Aorta (tissue), 5 donors: Measurements from ENCODE around the gene NUP35. TPM values are rescaled to one million over a fixed set of nuclear protein-coding genes. Genes with fewer than 3 reads are reported as not detected.

ENCODE experiments used
- ATAC-seq: fragments of 200-7000 bp; cut with Tn5 transposase; one replicate; pipeline ENCODE4 v1.9.1; 2022; ENCODE audit warnings: moderate library complexity; ENCODE audit not compliant: low FRiP score
- DNase-seq, 2 donors: peaks; one replicate each; pipeline ENCODE4 v3.0.0-alpha.2; 2020
- H3K27ac ChIP-seq, 2 donors: one replicate each; pipeline ENCODE4 v1.5.1; 2013; ENCODE audit warnings: low read length in 2 of 2, mild to moderate bottlenecking in 2 of 2, moderate library complexity in 2 of 2, control low read depth in 1 of 2, inconsistent platforms in 1 of 2, low read depth in 1 of 2
- H3K27me3 ChIP-seq, 2 donors: one replicate each; pipeline ENCODE4 v1.6.1; 2013; ENCODE audit warnings: control low read depth in 1 of 2, low read length in 1 of 2, mild to moderate bottlenecking in 1 of 2, moderate library complexity in 1 of 2; ENCODE audit not compliant: insufficient read depth in 2 of 2, control insufficient read depth in 1 of 2
- H3K36me3 ChIP-seq, 2 donors: one replicate each; pipeline ENCODE4 v1.6.1; 2013; ENCODE audit warnings: control low read depth in 1 of 2, low read length in 1 of 2, mild to moderate bottlenecking in 1 of 2; ENCODE audit not compliant: insufficient read depth in 2 of 2, control insufficient read depth in 1 of 2
- H3K4me1 ChIP-seq, 2 donors: one replicate each; pipeline ENCODE4 v1.6.1; 2013; ENCODE audit warnings: low read length in 2 of 2, control low read depth in 1 of 2, mild to moderate bottlenecking in 1 of 2, moderate library complexity in 1 of 2; ENCODE audit not compliant: insufficient read depth in 2 of 2, control insufficient read depth in 1 of 2
- H3K4me3 ChIP-seq, 2 donors: one replicate each; pipeline ENCODE4 v1.5.1; 2013; ENCODE audit warnings: low read length in 2 of 2, control low read depth in 1 of 2, mild to moderate bottlenecking in 1 of 2
- H3K9me3 ChIP-seq: one replicate; pipeline ENCODE4 v1.6.1; 2013; ENCODE audit warnings: mild to moderate bottlenecking, low read length; ENCODE audit not compliant: control insufficient read depth
- WGBS, 2 donors: extraction: QIAGEN DNeasy Blood & Tissue Kit; methylation state at CpG; one replicate each; pipeline ENCODE4 v1.1.7; 2013; 5-methylcytosine and 5-hydroxymethylcytosine counted together
- intact Hi-C, 2 donors: fragments of 100-400 bp; cut with DNase I; formaldehyde crosslinking; loops; one replicate each; pipeline versions ENCODE4 v1.14.2 to v1.15.0; 2022
- long read RNA-seq, 2 donors: library from polyadenylated mRNA; unstranded; transcript quantifications; one replicate each; pipeline ENCODE4 v2.0.0, GENCODE V29; 2020 to 2021
- polyA plus RNA-seq, 2 donors: library from polyadenylated mRNA; stranded (reverse); fragments of 200-250 nt; gene quantifications; one replicate each; pipeline ENCODE4 v1.2.3, GENCODE V29; 2013
- total RNA-seq, 2 donors: library from RNA; stranded (reverse); fragmentation: NEBNext Ultra II Directional; extraction: Animal tissue kit (Norgen Biotek cat#: 25700); gene quantifications; one replicate each; pipeline ENCODE4 v1.2.1, GENCODE V29; 2021
- donor health status: healthy with polysubstance abuse.
- donor health status: Bipolar disorder and iron deficiency.
- donor health status: DM: no; HTN: no; CAD: no.
- donor health status: DM: no; HTN: no; CAD: no.
- donor health status: DM: yes; HTN: yes; CAD: no.

The NUP35 gene
- total RNA-seq (10 to 100 TPM; 14.1 to 17.0 TPM), polyA plus RNA-seq (1 to 10 TPM; 7.1 to 7.3 TPM)
- long read RNA-seq, donor 1, transcript NUP35-201 (9 exons, 1,633 nt), result major isoform, 20 of 24 reads
- long read RNA-seq, donor 1, partial matches to known transcripts, result 0 of 24 reads
- long read RNA-seq, donor 1, other reads (novel, unspliced or antisense), result 4 of 24 reads
- long read RNA-seq, donor 2, partial matches to known transcripts, result 1 of 5 reads
- long read RNA-seq, donor 2, other reads (novel, unspliced or antisense), result 3 of 5 reads

- Histone ChIP-seq H3K4me1 (no peaks in the 10 kb centered on the region), H3K9me3 (no peaks in the 10 kb centered on the region), H3K36me3 (no peaks in the 10 kb centered on the region), H3K4me3 (peak within 1 kb of the TSS; percentile 56 to 80), H3K27me3 (no peaks in the 10 kb centered on the region), H3K27ac (peak within 1 kb of the TSS; percentile 4 to 56)
- ATAC-seq (peak; percentile 97), DNase-seq (peak; percentile 90)
- intact Hi-C loops, result loop anchor here (2.0 to 5.0 kb wide), 2 partner anchors 37 to 46 kb away; partner anchors contain the start of gene DUSP19 (in 1 of the 2)
- 0% methylated on average over 43 of the region's 43 CpGs for WGBS, 2 donors
Observed at GRCh38 chr2:183124222-183124956, at the start of gene NUP35. Gene NUP35, plus strand, starts transcription at chr2:183124443. Its CDS starts 15 bp downstream, at chr2:183124458.

DNA sequence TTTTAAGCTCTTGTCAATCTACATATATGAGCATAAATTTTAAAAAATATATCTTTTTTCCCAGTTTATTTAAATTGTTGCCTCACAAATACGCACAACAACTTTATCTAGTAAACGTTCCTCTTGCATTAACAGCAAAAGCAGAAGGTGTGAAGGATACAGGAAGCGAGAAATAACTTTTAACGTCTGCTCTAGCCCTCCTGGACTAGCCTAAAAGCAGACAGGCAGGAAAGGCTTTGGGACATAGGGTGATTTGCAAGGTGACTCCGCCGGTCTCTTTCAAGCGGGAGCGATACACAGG is 46.1 kb upstream of the NUP35 start:
- 6 to 7% methylated on average over 8 of the region's 8 CpGs for WGBS, 2 donors
- Histone ChIP-seq H3K36me3 (no peaks in the 10 kb centered on the region), H3K27ac (peak overlapping the region in 1 of 2 donors; percentile 94), H3K4me3 (peak overlapping the region; percentile 88 to 94), H3K27me3 (no peaks in the 10 kb centered on the region), H3K9me3 (no peaks in the 10 kb centered on the region), H3K4me1 (peaks cover 0 to 2% of the 10 kb centered on the region in 2 donors)
- DNase-seq, result no peak
- intact Hi-C loops, result loop anchor here in 1 of 2 donors (2.0 kb wide), 2 partner anchors 39 to 47 kb away; partner anchors contain the start of genes NCKAP1 and NUP35
- peak; percentile 2 for ATAC-seq

- Histone ChIP-seq H3K4me1 (peaks cover 0 to 2% of the 10 kb centered on the region in 2 donors), H3K27me3 (no peaks in the 10 kb centered on the region), H3K27ac (peak within 1 kb of the TSS; percentile 94 to 97), H3K9me3 (no peaks in the 10 kb centered on the region), H3K36me3 (no peaks in the 10 kb centered on the region), H3K4me3 (peak within 1 kb of the TSS; percentile 88 to 94)
- peak; percentile 94 for ATAC-seq
- WGBS, 2 donors, result 0% methylated on average over 20 of the region's 20 CpGs
- intact Hi-C loops, result loop anchor here in 1 of 2 donors (2.0 kb wide), 2 partner anchors 40 to 46 kb away; partner anchors contain the start of genes NCKAP1 and NUP35
- peak; percentile 80 to 85 for DNase-seq
Observed at GRCh38 chr2:183078464-183079138, 45.6 kb upstream of the NUP35 start, which contains the start of gene DUSP19. Gene DUSP19, plus strand, starts transcription at chr2:183078747. Its CDS starts 187 bp downstream, at chr2:183078934.

DNA sequence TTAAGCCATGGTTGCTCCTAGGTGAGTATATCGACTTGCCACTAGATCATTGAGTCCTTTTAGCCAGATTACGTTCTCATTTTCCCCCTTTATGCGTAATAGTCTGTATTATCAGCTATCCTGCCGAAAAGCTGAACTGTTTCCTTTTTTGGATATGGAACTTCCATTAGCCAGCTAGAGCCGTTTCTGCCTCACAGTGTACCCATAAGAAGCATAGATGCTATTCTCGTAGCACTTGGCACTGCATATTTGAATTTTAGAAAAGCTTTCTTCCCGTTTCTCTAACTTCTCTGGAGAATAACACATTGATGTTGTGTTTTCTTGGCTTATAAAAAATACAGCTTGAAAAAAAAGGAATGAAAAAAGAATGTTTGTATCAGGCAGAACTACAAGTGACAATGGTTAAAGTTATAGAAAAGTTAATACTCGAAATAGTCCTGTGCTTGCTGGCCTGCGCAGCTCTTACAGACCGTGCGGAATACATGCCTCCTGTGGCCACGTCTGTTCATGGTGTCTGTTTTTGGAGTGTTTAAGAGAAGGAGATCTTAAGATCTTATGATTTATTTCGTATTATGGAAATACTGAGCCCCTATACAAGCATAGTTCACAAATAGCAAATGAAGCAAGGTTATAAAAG is 45.0 kb upstream of the NUP35 start:
- intact Hi-C loops, result loop anchor here in 1 of 2 donors (2.0 kb wide), 2 partner anchors 40 to 46 kb away; partner anchors contain the start of genes NCKAP1 and NUP35
- peak overlapping the region; percentile 94 to 97 for H3K27ac ChIP-seq
- no peaks in the 10 kb centered on the region for H3K9me3 ChIP-seq
- H3K27me3 ChIP-seq, result no peaks in the 10 kb centered on the region
- WGBS, 2 donors, result 1 to 3% methylated on average over 13 of the region's 13 CpGs
- no peaks in the 10 kb centered on the region for H3K36me3 ChIP-seq
- H3K4me3 ChIP-seq, result peak overlapping the region; percentile 88 to 94
- ATAC-seq, result peak; percentile 79
- no peak for DNase-seq
- H3K4me1 ChIP-seq, result peaks cover 0 to 2% of the 10 kb centered on the region in 2 donors

DNA sequence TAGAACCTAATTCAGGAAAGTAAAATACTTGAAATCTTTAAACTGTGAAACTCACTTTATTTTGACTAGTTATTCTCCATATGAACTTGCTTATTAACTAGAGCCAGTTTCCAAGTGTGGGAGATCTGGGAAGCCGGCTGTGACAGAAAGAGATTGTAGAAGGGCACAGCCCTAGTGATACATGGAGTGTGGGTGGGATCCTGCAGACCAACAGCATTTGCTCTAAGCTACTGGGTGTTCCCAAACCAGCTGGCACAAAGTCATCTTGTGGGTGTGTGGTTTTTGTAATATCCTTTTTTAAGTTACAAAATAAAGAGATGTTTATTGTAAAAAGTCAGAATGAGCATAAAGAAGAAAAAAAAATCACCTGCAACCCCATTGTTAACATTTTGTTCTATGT is 42.3 kb upstream of the NUP35 start:
- Histone ChIP-seq H3K4me3 (no peak overlapping the region), H3K27ac (no peak overlapping the region), H3K36me3 (no peaks in the 10 kb centered on the region), H3K27me3 (no peaks in the 10 kb centered on the region), H3K4me1 (peaks cover 0 to 3% of the 10 kb centered on the region in 2 donors), H3K9me3 (no peaks in the 10 kb centered on the region)
- DNase-seq (peak in 1 of 2 donors; percentile 49), ATAC-seq (no peak)
- intact Hi-C loops, result no loop called here
- WGBS, 2 donors, result 0 to 9% methylated on average over 1 of the region's 1 CpG

GRCh38 chr2:183088061-183088460 is 36.2 kb upstream of the NUP35 start:
- no peak overlapping the region for H3K4me3 ChIP-seq
- intact Hi-C loops, result loop anchor here in 1 of 2 donors (5.0 kb wide), 1 partner anchor 34 kb away; the partner anchor contains the start of gene NUP35
- H3K27me3 ChIP-seq, result no peaks in the 10 kb centered on the region
- H3K36me3 ChIP-seq, result no peaks in the 10 kb centered on the region
- H3K27ac ChIP-seq, result no peak overlapping the region
- H3K4me1 ChIP-seq, result peaks cover 0 to 2% of the 10 kb centered on the region in 2 donors
- H3K9me3 ChIP-seq, result no peaks in the 10 kb centered on the region
- WGBS, 2 donors, result 77 to 86% methylated on average over 3 of the region's 3 CpGs
- DNase-seq (no peak), ATAC-seq (no peak)

GRCh38 chr2:183089192-183089851 is 34.9 kb upstream of the NUP35 start:
- Histone ChIP-seq H3K4me3 (no peak overlapping the region), H3K27ac (peak overlapping the region in 1 of 2 donors; percentile 40), H3K27me3 (no peaks in the 10 kb centered on the region), H3K9me3 (no peaks in the 10 kb centered on the region), H3K4me1 (peaks cover under 1 to 2% of the 10 kb centered on the region in 2 donors), H3K36me3 (no peaks in the 10 kb centered on the region)
- 89 to 92% methylated on average over 6 of the region's 6 CpGs for WGBS, 2 donors
- intact Hi-C loops, result loop anchor here in 1 of 2 donors (5.0 kb wide), 1 partner anchor 33 kb away; the partner anchor contains the start of gene NUP35
- DNase-seq (no peak), ATAC-seq (no peak)
